Aorta (tissue), 5 donors: ENCODE measurements around the gene GAB3. TPM values are rescaled to one million over a fixed set of nuclear protein-coding genes. Genes with fewer than 3 reads are reported as not detected.
"Not testable (repeated sequence)": the region's sequence is repeated elsewhere in the genome, so short reads cannot be mapped to it uniquely, and the experiment has no call there.

Source experiments
- ATAC-seq: fragments of 200-7000 bp; cut with Tn5 transposase; one replicate; pipeline ENCODE4 v1.9.1; 2022; ENCODE audit warnings: moderate library complexity; ENCODE audit not compliant: low FRiP score
- DNase-seq, 2 donors: peaks; one replicate each; pipeline ENCODE4 v3.0.0-alpha.2; 2020
- H3K27ac ChIP-seq, 2 donors: one replicate each; pipeline ENCODE4 v1.5.1; 2013; ENCODE audit warnings: low read length in 2 of 2, mild to moderate bottlenecking in 2 of 2, moderate library complexity in 2 of 2, control low read depth in 1 of 2, inconsistent platforms in 1 of 2, low read depth in 1 of 2
- H3K27me3 ChIP-seq, 2 donors: one replicate each; pipeline ENCODE4 v1.6.1; 2013; ENCODE audit warnings: control low read depth in 1 of 2, low read length in 1 of 2, mild to moderate bottlenecking in 1 of 2, moderate library complexity in 1 of 2; ENCODE audit not compliant: insufficient read depth in 2 of 2, control insufficient read depth in 1 of 2
- H3K36me3 ChIP-seq, 2 donors: one replicate each; pipeline ENCODE4 v1.6.1; 2013; ENCODE audit warnings: control low read depth in 1 of 2, low read length in 1 of 2, mild to moderate bottlenecking in 1 of 2; ENCODE audit not compliant: insufficient read depth in 2 of 2, control insufficient read depth in 1 of 2
- H3K4me1 ChIP-seq, 2 donors: one replicate each; pipeline ENCODE4 v1.6.1; 2013; ENCODE audit warnings: low read length in 2 of 2, control low read depth in 1 of 2, mild to moderate bottlenecking in 1 of 2, moderate library complexity in 1 of 2; ENCODE audit not compliant: insufficient read depth in 2 of 2, control insufficient read depth in 1 of 2
- H3K4me3 ChIP-seq, 2 donors: one replicate each; pipeline ENCODE4 v1.5.1; 2013; ENCODE audit warnings: low read length in 2 of 2, control low read depth in 1 of 2, mild to moderate bottlenecking in 1 of 2
- H3K9me3 ChIP-seq: one replicate; pipeline ENCODE4 v1.6.1; 2013; ENCODE audit warnings: mild to moderate bottlenecking, low read length; ENCODE audit not compliant: control insufficient read depth
- WGBS, 2 donors: extraction: QIAGEN DNeasy Blood & Tissue Kit; methylation state at CpG; one replicate each; pipeline ENCODE4 v1.1.7; 2013; 5-methylcytosine and 5-hydroxymethylcytosine counted together
- intact Hi-C, 2 donors: fragments of 100-400 bp; cut with DNase I; formaldehyde crosslinking; loops; one replicate each; pipeline versions ENCODE4 v1.14.2 to v1.15.0; 2022
- polyA plus RNA-seq, 2 donors: library from polyadenylated mRNA; stranded (reverse); fragments of 200-250 nt; gene quantifications; one replicate each; pipeline ENCODE4 v1.2.3, GENCODE V29; 2013
- total RNA-seq, 2 donors: library from RNA; stranded (reverse); fragmentation: NEBNext Ultra II Directional; extraction: Animal tissue kit (Norgen Biotek cat#: 25700); gene quantifications; one replicate each; pipeline ENCODE4 v1.2.1, GENCODE V29; 2021
- donor health status: healthy with polysubstance abuse.
- donor health status: Bipolar disorder and iron deficiency.
- donor health status: DM: no; HTN: no; CAD: no.
- donor health status: DM: no; HTN: no; CAD: no.
- donor health status: DM: yes; HTN: yes; CAD: no.

GAB3 gene
- total and polyA plus RNA-seq, 4 donors, result 1.6 to 12.8 (median 4.6) TPM

DNA sequence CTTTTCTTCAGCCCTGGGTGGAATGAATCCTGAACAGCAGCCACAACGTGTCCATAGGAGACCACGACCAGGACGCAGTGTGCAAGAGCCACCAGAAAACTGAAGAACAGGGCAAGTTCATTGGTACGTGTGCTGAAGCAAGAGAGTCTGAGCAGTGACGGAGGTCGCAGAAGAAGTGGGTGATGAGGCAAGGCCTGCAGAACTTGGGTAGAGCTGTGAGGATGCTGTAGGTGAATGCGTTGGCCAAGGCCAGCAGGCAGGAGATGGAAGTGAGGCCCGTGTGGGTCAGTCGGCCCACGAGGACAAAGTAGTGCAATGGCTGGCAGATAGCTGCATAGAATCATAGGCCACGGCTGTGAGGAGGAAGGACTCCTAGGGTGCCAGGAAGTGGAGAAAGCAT lies 91.9 kb downstream of the GAB3 start:
- no peaks in the 10 kb centered on the region for H3K36me3 ChIP-seq
- ATAC-seq (no peak), DNase-seq (no peak)
- H3K4me1 ChIP-seq, result no peaks in the 10 kb centered on the region
- H3K4me3 ChIP-seq, result no peak overlapping the region
- H3K27me3 ChIP-seq, result no peaks in the 10 kb centered on the region
- H3K27ac ChIP-seq, result no peak overlapping the region
- 84 to 93% methylated on average over 11 of the region's 11 CpGs for WGBS, 2 donors
- intact Hi-C loops, result no loop called here
- H3K9me3 ChIP-seq, result no peaks in the 10 kb centered on the region

DNA sequence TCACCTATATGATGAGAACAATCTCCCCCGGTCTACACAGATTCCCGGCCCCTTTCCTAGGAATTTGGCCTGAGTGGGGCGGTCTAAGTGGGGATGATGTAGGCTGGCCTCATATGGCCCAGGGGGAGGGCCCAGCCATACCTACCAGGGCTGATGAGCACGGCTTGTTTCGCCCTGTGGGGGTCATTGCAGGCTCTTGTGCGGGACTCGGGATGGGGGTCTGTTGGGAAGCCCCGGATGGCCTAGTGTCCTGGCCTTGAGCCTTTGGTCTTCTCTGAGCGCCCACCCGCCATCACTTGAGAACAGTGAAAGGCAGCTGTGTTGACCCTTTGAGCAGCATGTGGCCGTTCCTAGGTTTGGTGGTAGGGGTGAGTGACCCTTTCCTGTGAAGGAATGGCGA lies 92.7 kb downstream of the GAB3 start:
- Histone ChIP-seq H3K9me3 (no peaks in the 10 kb centered on the region), H3K27me3 (no peaks in the 10 kb centered on the region), H3K4me1 (no peaks in the 10 kb centered on the region), H3K27ac (no peak overlapping the region), H3K4me3 (no peak overlapping the region), H3K36me3 (no peaks in the 10 kb centered on the region)
- WGBS, 2 donors, result 86 to 96% methylated on average over 12 of the region's 12 CpGs
- no peak for DNase-seq
- intact Hi-C loops, result no loop called here
- ATAC-seq, result no peak

DNA sequence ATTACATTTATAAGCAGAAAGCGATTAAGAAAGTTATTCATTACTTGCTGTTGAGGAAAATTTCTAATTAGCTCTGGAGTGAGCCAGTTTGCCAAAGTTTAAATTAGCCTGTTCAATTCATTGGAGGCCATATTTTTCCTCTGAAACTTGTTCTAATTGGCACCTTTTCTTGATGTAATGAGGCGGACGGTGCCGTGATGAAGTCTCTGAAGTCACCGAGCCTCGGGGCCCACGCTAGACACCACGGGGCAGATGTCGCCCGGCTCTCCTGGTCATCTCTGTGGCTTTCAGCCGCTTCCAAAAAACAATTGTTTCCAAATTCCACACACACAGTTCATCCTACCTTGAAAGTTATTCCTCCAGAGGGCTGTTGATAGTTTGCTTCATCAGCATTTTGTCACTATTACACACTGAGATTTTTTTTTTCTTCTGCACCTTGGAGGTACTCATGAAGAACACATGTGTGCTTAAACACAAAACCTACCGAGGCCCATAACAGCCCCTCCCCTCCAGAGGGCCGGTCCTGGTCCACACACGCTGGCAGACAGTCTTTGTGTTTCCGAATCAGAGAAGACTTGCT lies 93.6 kb downstream of the GAB3 start:
- ATAC-seq (no peak), DNase-seq (no peak)
- no peak overlapping the region for H3K4me3 ChIP-seq
- no peaks in the 10 kb centered on the region for H3K9me3 ChIP-seq
- no peak overlapping the region for H3K27ac ChIP-seq
- 92% methylated on average over 15 of the region's 15 CpGs for WGBS, 2 donors
- H3K27me3 ChIP-seq, result no peaks in the 10 kb centered on the region
- intact Hi-C loops, result no loop called here
- no peaks in the 10 kb centered on the region for H3K4me1 ChIP-seq
- H3K36me3 ChIP-seq, result no peaks in the 10 kb centered on the region

DNA sequence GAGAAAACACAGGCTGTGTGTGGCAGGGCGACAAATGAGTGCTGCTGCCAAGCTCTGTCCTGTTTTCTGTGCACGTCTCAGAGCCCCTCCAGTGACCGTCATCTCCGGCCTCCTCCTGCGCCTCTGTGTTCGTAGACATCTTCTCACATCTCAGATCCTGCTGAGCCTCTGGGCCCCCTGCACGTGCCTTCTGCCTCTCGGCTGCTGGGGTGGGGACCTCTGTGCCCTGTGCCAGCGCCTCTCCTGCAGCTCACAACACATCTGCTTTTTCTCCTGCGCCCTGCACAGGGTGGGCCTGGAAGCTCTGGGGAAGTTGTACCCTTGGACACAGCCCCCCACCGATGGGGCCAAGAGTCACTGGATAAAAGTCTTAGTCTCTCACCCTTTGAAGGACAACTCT lies 95.1 kb downstream of the GAB3 start:
- Histone ChIP-seq H3K9me3 (no peaks in the 10 kb centered on the region), H3K27me3 (no peaks in the 10 kb centered on the region), H3K36me3 (no peaks in the 10 kb centered on the region), H3K4me1 (no peaks in the 10 kb centered on the region), H3K27ac (no peak overlapping the region), H3K4me3 (no peak overlapping the region)
- no peak for ATAC-seq
- intact Hi-C loops, result no loop called here
- WGBS, 2 donors, result 81 to 82% methylated on average over 11 of the region's 11 CpGs
- no peak for DNase-seq

DNA sequence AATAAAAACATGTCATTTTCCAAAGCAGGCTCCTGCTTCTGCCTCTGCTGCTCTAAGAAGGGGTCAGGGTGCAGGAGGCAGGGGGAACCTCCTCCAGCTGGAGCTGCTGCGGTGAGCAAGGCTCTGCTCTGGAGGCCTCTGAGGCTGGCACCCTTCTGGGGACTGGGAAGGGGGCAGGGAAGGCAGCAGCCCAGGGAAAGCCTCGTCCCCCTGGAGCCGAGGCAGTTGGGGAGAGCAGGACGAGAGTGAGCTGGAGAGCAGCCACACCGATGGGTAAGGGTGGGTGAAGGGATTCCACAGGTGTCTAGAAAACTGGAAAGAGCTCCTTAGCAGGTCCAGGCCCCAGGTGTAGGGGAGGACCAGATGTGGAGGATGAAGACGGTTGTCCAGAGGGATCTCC lies 95.5 kb downstream of the GAB3 start:
- Histone ChIP-seq H3K27ac (no peak overlapping the region), H3K4me1 (no peaks in the 10 kb centered on the region), H3K9me3 (no peaks in the 10 kb centered on the region), H3K27me3 (no peaks in the 10 kb centered on the region), H3K4me3 (no peak overlapping the region), H3K36me3 (no peaks in the 10 kb centered on the region)
- DNase-seq (no peak), ATAC-seq (no peak)
- intact Hi-C loops, result no loop called here
- WGBS, 2 donors, result 71 to 78% methylated on average over 6 of the region's 6 CpGs

DNA sequence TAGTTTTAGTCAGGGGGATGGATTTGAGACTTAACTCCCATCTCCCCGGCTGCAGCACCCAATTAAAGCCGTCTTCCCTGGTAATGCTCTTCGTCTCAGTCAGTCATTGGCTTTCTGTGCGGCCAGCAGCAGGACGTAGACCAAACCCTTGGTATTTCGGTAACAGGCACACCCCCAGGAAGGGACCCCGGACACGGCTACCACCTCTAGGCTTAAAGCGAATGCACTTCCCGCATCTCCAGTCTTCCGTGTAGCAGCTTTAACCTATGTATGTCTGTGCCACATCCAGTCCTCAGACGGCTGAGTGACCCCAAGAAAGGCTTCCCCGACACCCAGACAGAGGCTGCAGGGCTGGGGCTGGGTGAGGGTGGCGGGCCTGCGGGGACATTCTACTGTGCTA lies 96.0 kb downstream of the GAB3 start:
- ATAC-seq, result no peak
- Histone ChIP-seq H3K27me3 (no peaks in the 10 kb centered on the region), H3K9me3 (no peaks in the 10 kb centered on the region), H3K27ac (no peak overlapping the region), H3K36me3 (no peaks in the 10 kb centered on the region), H3K4me3 (no peak overlapping the region), H3K4me1 (no peaks in the 10 kb centered on the region)
- intact Hi-C loops, result no loop called here
- peak in 1 of 2 donors; percentile 38 for DNase-seq
- WGBS, 2 donors, result 86 to 92% methylated on average over 13 to 15 of the region's 15 CpGs

DNA sequence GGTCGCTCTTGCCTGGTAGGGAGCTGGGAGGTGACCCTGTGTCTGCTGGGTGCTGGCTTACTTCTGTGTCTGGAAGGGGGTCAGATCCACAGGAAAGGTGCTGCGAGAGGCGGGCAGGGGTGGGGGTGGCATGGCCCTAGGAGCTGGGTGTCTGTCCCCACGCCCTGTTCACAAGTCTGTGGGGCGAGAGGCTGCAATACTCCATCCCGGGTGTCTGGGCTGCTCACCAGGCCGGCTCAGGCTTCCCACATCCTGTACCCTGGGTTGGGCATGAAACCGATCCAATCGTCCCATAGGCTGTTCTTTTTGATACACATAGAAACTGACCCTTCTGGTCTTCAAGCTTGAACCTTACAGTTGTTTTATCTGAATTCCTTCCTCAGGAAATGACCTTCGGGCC lies 96.5 kb downstream of the GAB3 start:
- intact Hi-C loops, result no loop called here
- ATAC-seq (no peak), DNase-seq (no peak)
- H3K27me3 ChIP-seq, result no peaks in the 10 kb centered on the region
- WGBS, 2 donors, result 94 to 95% methylated on average over 10 of the region's 10 CpGs
- H3K27ac ChIP-seq, result no peak overlapping the region
- H3K9me3 ChIP-seq, result no peaks in the 10 kb centered on the region
- no peaks in the 10 kb centered on the region for H3K4me1 ChIP-seq
- no peak overlapping the region for H3K4me3 ChIP-seq
- H3K36me3 ChIP-seq, result no peaks in the 10 kb centered on the region

DNA sequence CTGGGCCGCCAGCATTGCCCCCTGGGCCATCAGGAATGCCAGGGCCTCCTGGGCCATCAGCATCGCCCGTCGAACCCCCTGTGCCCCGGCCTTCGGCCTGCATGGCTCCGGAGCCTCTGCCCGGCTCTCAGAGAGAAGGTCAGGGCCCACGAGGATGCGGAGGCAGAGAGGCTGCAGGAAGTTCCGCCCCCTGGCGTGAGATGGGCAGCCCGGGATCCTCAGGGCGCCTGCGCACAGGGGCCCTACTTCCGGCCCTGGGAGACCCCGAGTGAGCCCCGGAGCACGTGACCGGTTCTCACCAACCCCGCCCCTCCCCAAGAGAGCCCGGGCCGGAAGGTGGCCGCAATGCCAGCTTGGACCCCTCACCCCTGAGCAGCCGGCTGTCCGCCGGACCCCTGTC lies 97.5 kb downstream of the GAB3 start, which contains the start of gene CTAG2:
Gene CTAG2, minus strand, starts transcription at position 167 of the 400 bp plus-strand sequence. Its CDS starts 64 bp downstream, at position 103.
- H3K4me1 ChIP-seq, H3K27ac ChIP-seq, H3K27me3 ChIP-seq, H3K9me3 ChIP-seq, intact Hi-C loops, DNase-seq, H3K36me3 ChIP-seq, H3K4me3 ChIP-seq: not testable (repeated sequence)
- 100% methylated on average over 1 of the region's 27 CpGs; no CpG with 5 or more reads in 1 of the 2 donors for WGBS, 2 donors
- ATAC-seq, result peak; percentile 13

DNA sequence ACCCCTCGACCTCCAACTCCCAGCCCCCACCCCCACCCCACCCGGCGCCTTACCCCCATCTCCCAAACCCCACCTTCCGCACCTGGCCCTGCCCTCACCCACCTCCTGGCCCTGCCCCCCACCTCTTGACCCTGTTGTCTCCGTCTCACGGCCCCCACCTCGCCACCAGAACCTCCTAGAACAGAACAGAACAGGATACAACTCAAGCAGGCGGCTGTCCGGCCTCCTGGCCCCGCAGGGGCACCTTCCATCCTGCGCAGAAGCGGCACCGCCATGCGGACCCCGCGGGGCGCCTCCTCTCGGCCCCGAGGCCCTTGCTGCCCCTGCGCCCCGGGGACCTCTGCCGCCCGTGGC lies 97.9 kb downstream of the GAB3 start:
- H3K4me3 ChIP-seq, result no peak overlapping the region
- intact Hi-C loops, result no loop called here
- no peak overlapping the region for H3K27ac ChIP-seq
- ATAC-seq (no peak), DNase-seq (no peak)
- H3K4me1 ChIP-seq, result no peaks in the 10 kb centered on the region
- H3K9me3 ChIP-seq, result no peaks in the 10 kb centered on the region
- no peaks in the 10 kb centered on the region for H3K36me3 ChIP-seq
- WGBS, 2 donors, result 89 to 95% methylated on average over 22 to 23 of the region's 23 CpGs
- H3K27me3 ChIP-seq, result no peaks in the 10 kb centered on the region
